ENCODE measurements around the gene RFNG. TPM values are rescaled to one million over a fixed set of nuclear protein-coding genes. Genes with fewer than 3 reads are reported as not detected.
A peak's percentile ranks its signal among the peaks of the same experiment; 100 is the strongest.

Gene RFNG
- total RNA-seq, 1 experiment from 2014 or later: 43.4 TPM

DNA sequence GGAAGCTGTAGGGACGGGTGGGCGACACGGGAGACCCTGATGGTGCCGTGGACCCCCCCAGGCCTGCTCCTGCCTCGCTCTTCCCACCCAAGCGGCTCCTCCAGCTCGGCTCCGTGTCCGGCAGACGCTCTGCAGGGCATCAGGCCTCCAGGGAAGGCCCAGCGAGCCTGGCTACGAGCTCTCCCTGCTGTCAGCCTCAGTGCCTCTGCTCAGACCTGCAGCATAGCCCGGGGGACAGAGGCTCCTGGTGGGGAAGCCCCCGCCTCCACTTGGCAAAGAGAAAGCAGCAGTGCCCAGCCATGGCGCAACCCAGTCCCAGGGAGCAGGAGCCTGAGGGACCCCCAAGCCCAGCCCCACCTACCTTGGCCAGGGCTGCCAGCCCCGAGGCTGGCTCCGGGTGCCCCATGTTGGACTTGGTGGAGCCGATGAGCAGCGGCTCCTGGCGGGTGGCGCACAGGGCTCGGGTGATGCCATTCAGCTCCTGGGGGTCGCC lies 40.5 kb upstream of the RFNG start:
- no TSS peak for BruUV-seq (replicated peaks)
- Histone ChIP-seq H3K9me3 (ENCODE audit: control insufficient read depth, insufficient read depth, low read depth, low read length) (no peaks in the 10 kb centered on the region), H3K4me3 (ENCODE audit: low read depth in 2 of 2, low read length in 2 of 2) (no peak overlapping the region), H3K4me1 (ENCODE audit: control insufficient read depth, insufficient read depth, low read length) (peaks cover 18% of the 10 kb centered on the region), H3K27ac (ENCODE audit: low read length) (peak overlapping the region; percentile 34; the same call in 1 of the 2 replicates), H3K27me3 (ENCODE audit: control insufficient read depth, insufficient read depth, low read length) (no peaks in the 10 kb centered on the region), H3K36me3 (ENCODE audit: control insufficient read depth, insufficient read depth, low read length) (peaks cover 51% of the 10 kb centered on the region)
- DNase-seq (ENCODE audit: low read depth, low spot score) (no peak), ATAC-seq (no peak)
- CTCF ChIA-PET: no interaction called here
- in situ Hi-C loops (cut with HindIII; ENCODE audit: low pct_unique_long_range_greater_than_20kb, low sequenced_read_pairs): no loop called here
- no peak for TF ChIP-seq TCF7L2 (IDR thresholded peaks at IDR 0.05; ENCODE audit: low read depth, low read length)
- peak; percentile 28; the same call in 1 of the 2 replicates for TF ChIP-seq POLR2AphosphoS5 (IDR thresholded peaks at IDR 0.05; ENCODE audit: low read depth, low read length)
- intact Hi-C loops (cut with micrococcal nuclease; ENCODE audit: unreplicated experiment): no loop called here
- POLR2A ChIA-PET: interaction anchor here (0.7 kb wide), 1 partner anchor 15 kb away, joined by 6 read pairs; no protein-coding TSS in a partner anchor

DNA sequence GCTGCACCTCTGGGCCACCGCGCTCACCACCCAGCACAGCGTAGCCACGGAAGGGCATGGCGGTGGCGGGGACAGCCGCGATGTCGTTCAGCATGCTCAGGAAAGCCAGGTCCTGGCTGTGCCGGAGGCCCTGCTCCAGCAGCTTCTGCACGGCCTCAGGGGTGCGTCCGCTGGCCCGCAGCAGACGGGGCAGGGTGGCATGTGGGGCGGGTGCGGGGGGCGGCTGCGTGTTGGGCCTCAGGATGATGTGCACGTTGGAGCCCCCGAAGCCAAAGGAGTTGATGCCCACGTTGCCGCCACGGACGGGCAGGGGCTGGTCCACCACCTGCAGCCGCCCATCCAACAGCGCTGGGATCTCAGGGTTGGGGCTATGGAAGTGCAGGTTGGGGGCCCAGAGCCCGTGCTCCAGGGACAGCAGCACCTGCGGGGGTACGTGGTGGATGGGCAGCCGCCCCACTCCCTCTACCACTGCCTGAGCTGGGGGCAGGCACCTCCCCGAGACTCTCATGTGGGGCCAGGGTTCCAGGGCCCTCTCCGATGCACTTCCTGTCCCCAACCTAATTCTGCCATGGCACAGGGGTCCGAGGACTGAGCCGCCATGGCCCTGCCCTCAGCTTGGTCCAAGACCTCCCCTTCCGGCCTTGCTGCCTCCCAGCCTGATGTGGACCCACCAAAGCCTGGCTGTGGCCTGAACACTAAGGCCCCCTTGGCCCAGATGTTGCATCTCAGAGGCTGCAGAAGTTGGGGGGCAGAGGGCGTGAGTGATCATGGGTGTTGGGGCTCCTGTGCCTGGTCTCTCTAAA lies 39.9 kb upstream of the RFNG start:
- Histone ChIP-seq H3K4me3 (ENCODE audit: low read depth in 2 of 2, low read length in 2 of 2) (no peak overlapping the region), H3K27me3 (ENCODE audit: control insufficient read depth, insufficient read depth, low read length) (no peaks in the 10 kb centered on the region), H3K9me3 (ENCODE audit: control insufficient read depth, insufficient read depth, low read depth, low read length) (no peaks in the 10 kb centered on the region), H3K36me3 (ENCODE audit: control insufficient read depth, insufficient read depth, low read length) (peaks cover 48% of the 10 kb centered on the region), H3K4me1 (ENCODE audit: control insufficient read depth, insufficient read depth, low read length) (peaks cover 15% of the 10 kb centered on the region), H3K27ac (ENCODE audit: low read length) (no peak overlapping the region; the same call in 1 of the 2 replicates)
- in situ Hi-C loops (cut with HindIII; ENCODE audit: low pct_unique_long_range_greater_than_20kb, low sequenced_read_pairs) (no loop called here), intact Hi-C loops (cut with micrococcal nuclease; ENCODE audit: unreplicated experiment) (no loop called here)
- ChIA-PET CTCF (no interaction called here), POLR2A (no interaction called here)
- no peak for DNase-seq (ENCODE audit: low read depth, low spot score)
- TF ChIP-seq, protein P1, sequence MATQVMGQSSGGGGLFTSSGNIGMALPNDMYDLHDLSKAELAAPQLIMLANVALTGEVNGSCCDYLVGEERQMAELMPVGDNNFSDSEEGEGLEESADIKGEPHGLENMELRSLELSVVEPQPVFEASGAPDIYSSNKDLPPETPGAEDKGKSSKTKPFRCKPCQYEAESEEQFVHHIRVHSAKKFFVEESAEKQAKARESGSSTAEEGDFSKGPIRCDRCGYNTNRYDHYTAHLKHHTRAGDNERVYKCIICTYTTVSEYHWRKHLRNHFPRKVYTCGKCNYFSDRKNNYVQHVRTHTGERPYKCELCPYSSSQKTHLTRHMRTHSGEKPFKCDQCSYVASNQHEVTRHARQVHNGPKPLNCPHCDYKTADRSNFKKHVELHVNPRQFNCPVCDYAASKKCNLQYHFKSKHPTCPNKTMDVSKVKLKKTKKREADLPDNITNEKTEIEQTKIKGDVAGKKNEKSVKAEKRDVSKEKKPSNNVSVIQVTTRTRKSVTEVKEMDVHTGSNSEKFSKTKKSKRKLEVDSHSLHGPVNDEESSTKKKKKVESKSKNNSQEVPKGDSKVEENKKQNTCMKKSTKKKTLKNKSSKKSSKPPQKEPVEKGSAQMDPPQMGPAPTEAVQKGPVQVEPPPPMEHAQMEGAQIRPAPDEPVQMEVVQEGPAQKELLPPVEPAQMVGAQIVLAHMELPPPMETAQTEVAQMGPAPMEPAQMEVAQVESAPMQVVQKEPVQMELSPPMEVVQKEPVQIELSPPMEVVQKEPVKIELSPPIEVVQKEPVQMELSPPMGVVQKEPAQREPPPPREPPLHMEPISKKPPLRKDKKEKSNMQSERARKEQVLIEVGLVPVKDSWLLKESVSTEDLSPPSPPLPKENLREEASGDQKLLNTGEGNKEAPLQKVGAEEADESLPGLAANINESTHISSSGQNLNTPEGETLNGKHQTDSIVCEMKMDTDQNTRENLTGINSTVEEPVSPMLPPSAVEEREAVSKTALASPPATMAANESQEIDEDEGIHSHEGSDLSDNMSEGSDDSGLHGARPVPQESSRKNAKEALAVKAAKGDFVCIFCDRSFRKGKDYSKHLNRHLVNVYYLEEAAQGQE (IDR thresholded peaks at IDR 0.05; ENCODE audit: insufficient read depth in 1 of 2, low read depth in 2 of 2, low read length in 1 of 2): no peak
- TF ChIP-seq POLR2AphosphoS5 (IDR thresholded peaks at IDR 0.05; ENCODE audit: low read depth, low read length): 0 out of 2 replicates have a peak, but pooled peaks have one; percentile 26
- TF ChIP-seq TCF7L2 (IDR thresholded peaks at IDR 0.05; ENCODE audit: low read depth, low read length): no peak
- no peak for ATAC-seq
- no TSS peak for BruUV-seq (replicated peaks)

DNA sequence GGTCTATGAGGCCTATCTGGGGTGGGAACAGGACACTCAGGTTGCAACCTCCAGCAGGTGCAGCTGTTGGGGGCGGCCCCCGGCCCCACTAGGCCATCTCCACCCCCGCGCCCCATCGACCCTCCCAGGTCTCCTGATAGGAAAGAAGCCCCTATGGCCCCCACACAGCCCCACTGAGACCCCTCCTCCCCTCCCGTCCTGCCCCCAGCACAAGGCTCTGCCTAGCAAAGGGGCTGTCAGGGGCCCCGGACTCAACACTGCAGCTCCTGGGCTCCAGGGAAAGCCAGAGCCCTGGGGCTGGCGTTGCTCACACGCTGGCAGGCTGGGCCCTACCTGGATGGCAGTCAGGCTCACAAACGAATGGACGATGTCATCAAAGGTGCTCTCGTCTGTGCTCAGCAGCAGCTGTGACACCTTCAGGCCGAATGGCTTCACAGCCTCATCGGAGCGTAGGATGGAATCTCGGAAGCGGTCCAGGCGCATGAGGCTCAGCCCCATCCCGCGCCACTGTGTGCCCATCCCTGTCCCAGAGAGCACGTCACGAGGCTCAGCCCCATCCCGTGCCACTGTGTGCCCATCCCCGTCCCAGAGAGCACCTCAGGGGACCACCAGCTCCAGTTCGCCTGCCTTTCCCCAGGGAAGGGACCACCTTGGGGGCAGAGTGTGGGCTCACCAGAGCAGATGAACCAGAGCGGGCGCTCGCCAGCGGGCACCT lies 39.1 kb upstream of the RFNG start:
- BruUV-seq (replicated peaks): no TSS peak
- H3K4me3 ChIP-seq (ENCODE audit: low read depth in 2 of 2, low read length in 2 of 2): no peak overlapping the region
- CTCF ChIA-PET: no interaction called here
- peaks cover 10% of the 10 kb centered on the region for H3K4me1 ChIP-seq (ENCODE audit: control insufficient read depth, insufficient read depth, low read length)
- H3K27ac ChIP-seq (ENCODE audit: low read length): no peak overlapping the region
- TF ChIP-seq, protein P2, sequence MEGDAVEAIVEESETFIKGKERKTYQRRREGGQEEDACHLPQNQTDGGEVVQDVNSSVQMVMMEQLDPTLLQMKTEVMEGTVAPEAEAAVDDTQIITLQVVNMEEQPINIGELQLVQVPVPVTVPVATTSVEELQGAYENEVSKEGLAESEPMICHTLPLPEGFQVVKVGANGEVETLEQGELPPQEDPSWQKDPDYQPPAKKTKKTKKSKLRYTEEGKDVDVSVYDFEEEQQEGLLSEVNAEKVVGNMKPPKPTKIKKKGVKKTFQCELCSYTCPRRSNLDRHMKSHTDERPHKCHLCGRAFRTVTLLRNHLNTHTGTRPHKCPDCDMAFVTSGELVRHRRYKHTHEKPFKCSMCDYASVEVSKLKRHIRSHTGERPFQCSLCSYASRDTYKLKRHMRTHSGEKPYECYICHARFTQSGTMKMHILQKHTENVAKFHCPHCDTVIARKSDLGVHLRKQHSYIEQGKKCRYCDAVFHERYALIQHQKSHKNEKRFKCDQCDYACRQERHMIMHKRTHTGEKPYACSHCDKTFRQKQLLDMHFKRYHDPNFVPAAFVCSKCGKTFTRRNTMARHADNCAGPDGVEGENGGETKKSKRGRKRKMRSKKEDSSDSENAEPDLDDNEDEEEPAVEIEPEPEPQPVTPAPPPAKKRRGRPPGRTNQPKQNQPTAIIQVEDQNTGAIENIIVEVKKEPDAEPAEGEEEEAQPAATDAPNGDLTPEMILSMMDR (IDR thresholded peaks at IDR 0.05): no peak
- TF ChIP-seq, protein P1 (IDR thresholded peaks at IDR 0.05; ENCODE audit: insufficient read depth in 1 of 2, low read depth in 2 of 2, low read length in 1 of 2): no peak
- H3K9me3 ChIP-seq (ENCODE audit: control insufficient read depth, insufficient read depth, low read depth, low read length): no peaks in the 10 kb centered on the region
- H3K36me3 ChIP-seq (ENCODE audit: control insufficient read depth, insufficient read depth, low read length): peaks cover 51% of the 10 kb centered on the region
- POLR2A ChIA-PET: no interaction called here
- intact Hi-C loops (cut with micrococcal nuclease; ENCODE audit: unreplicated experiment): no loop called here
- no peak for ATAC-seq
- in situ Hi-C loops (cut with HindIII; ENCODE audit: low pct_unique_long_range_greater_than_20kb, low sequenced_read_pairs): no loop called here
- DNase-seq (ENCODE audit: low read depth, low spot score): no peak
- no peaks in the 10 kb centered on the region for H3K27me3 ChIP-seq (ENCODE audit: control insufficient read depth, insufficient read depth, low read length)

All from Panc1 (cell line).